ENCODE data around the gene HOGA1.
"Not testable (repeated sequence)": the region's sequence is repeated elsewhere in the genome, so short reads cannot be mapped to it uniquely, and the experiment has no call there.

- TF ChIP-seq CTCF (IDR thresholded peaks at IDR 0.05; ENCODE audit: poor library complexity); EZH2 (IDR thresholded peaks at IDR 0.05; ENCODE audit: borderline replicate concordance): not testable (repeated sequence)
Measured at GRCh38 chr10:97576487-97576886, 7.7 kb upstream of the HOGA1 start.

Data from hepatocyte (in vitro differentiated cells).